Endothelial cell of umbilical vein (primary cell): ENCODE results near the gene ADGRB2. TPM values are rescaled to one million over a fixed set of nuclear protein-coding genes. Genes with fewer than 3 reads are reported as not detected.

ENCODE experiments used
- BruUV-seq: library from RNA; stranded (reverse); fragments of 400-500 nt; replicated peaks from 2 replicates; lab custom pipeline; 2021; lab: Mats Ljungman, UMichigan
- CTCF ChIA-PET: fragments of 300-600, 350-600 bp; sonication (Branson Sonifier 250); formaldehyde crosslinking; loops from one replicate; lab custom pipeline; 2021; ENCODE audit warnings: antibody characterized with exemption, inconsistent platforms; lab: Charles Lee
- POLR2A ChIA-PET: fragments of 300-600, 350-600 bp; sonication (Branson Sonifier 250); formaldehyde crosslinking; loops from one replicate; lab custom pipeline; 2021; ENCODE audit warnings: antibody characterized with exemption, inconsistent platforms; lab: Charles Lee
- DNase-seq: peaks from one replicate; pipeline ENCODE4 v3.0.0-alpha.2; 2011; ENCODE audit warnings: low read depth, low spot score
- FAIRE-seq: peaks from 2 replicates; lab custom pipeline; 2011; peaks lifted over from hg19 to GRCh38; lab: Jason Lieb, UNC
- H2AFZ ChIP-seq: 2 replicates; pipeline ENCODE4 v1.6.0; 2012; ENCODE audit warnings: low read depth, low read length, control low read depth, inconsistent platforms
- H3K27ac ChIP-seq: 2 replicates; pipeline ENCODE4 v1.5.1; 2011; ENCODE audit warnings: low read depth, mild to moderate bottlenecking, control low read depth, low read length, moderate library complexity; ENCODE audit not compliant: insufficient read depth
- H3K27me3 ChIP-seq, 2 experiments: 2 replicates each; pipeline versions ENCODE4 v1.6.0 to v1.6.1; 2011; ENCODE audit warnings: low read length in 2 of 2, mixed read lengths in 1 of 2; ENCODE audit not compliant: control insufficient read depth in 2 of 2, insufficient read depth in 2 of 2
- H3K36me3 ChIP-seq, 2 experiments: 2 replicates in 1 of 2; 3 replicates in 1 of 2; pipeline ENCODE4 v1.5.1; 2011; ENCODE audit warnings: low read length in 2 of 2, mild to moderate bottlenecking in 1 of 2, moderate library complexity in 1 of 2; ENCODE audit not compliant: control insufficient read depth in 2 of 2, insufficient read depth in 2 of 2; ENCODE audit errors: extremely low read depth in 1 of 2
- H3K4me1 ChIP-seq: 3 replicates; pipeline ENCODE4 v1.5.1; 2011; ENCODE audit warnings: mild to moderate bottlenecking, low read length; ENCODE audit not compliant: control insufficient read depth, insufficient read depth; ENCODE audit errors: extremely low read depth
- H3K4me2 ChIP-seq: 2 replicates; pipeline ENCODE4 v1.6.1; 2011; ENCODE audit warnings: low read length, control low read depth, mixed read lengths; ENCODE audit not compliant: insufficient read depth
- H3K4me3 ChIP-seq, 3 experiments: fragments of 200-600 bp in 1 of 3; sonication (generic), shearing (Covaris generic) in 1 of 3; replicated peaks in 1 of 3; 2 replicates each; pipeline ENCODE4 v1.5.1; 2011 to 2016; ENCODE audit warnings: control low read depth in 3 of 3, low read length in 3 of 3, mild to moderate bottlenecking in 2 of 3, inconsistent platforms in 1 of 3, low read depth in 1 of 3, moderate library complexity in 1 of 3; ENCODE audit not compliant: insufficient read depth in 1 of 3
- H3K79me2 ChIP-seq: 2 replicates; pipeline ENCODE4 v1.6.0; 2012; ENCODE audit warnings: low read length, inconsistent platforms; ENCODE audit not compliant: control insufficient read depth, insufficient read depth
- H3K9ac ChIP-seq: replicated peaks from 2 replicates; pipeline ENCODE3; 2011; ENCODE audit warnings: low read length, control low read depth; ENCODE audit not compliant: insufficient read depth; ENCODE audit errors: extremely low read depth
- H3K9me1 ChIP-seq: replicated peaks from 3 replicates; pipeline ENCODE4 v1.6.0; 2011; ENCODE audit warnings: mild to moderate bottlenecking, low read length; ENCODE audit not compliant: control insufficient read depth, insufficient read depth; ENCODE audit errors: extremely low read depth
- H3K9me3 ChIP-seq: replicated peaks from 2 replicates; pipeline ENCODE4 v1.5.1; 2012; ENCODE audit warnings: low read length, inconsistent platforms; ENCODE audit not compliant: control insufficient read depth, insufficient read depth
- H4K20me1 ChIP-seq: replicated peaks from 2 replicates; pipeline ENCODE3; 2011; ENCODE audit warnings: mild to moderate bottlenecking, low read length; ENCODE audit not compliant: control insufficient read depth, insufficient read depth; ENCODE audit errors: extremely low read depth
- CTCF ChIP-seq, 2 donors: IDR thresholded peaks; 1 replicate in 1 of 2; 2 replicates in 1 of 2; pipeline ENCODE4 v1.5.1; 2011; ENCODE audit warnings: low read length in 2 of 2, mild to moderate bottlenecking in 2 of 2, moderate library complexity in 2 of 2, control low read depth in 1 of 2, inconsistent platforms in 1 of 2, low read depth in 1 of 2; ENCODE audit not compliant: insufficient read depth in 1 of 2; ENCODE audit errors: extremely low read depth in 1 of 2
- EZH2 ChIP-seq: IDR thresholded peaks from 2 replicates; pipeline ENCODE4 v1.6.1; 2012; ENCODE audit warnings: borderline replicate concordance, low read depth, mild to moderate bottlenecking, moderate library complexity, low read length, inconsistent platforms; ENCODE audit not compliant: severe bottlenecking
- FOS ChIP-seq: IDR thresholded peaks from 2 replicates; pipeline ENCODE4 v1.6.1; 2011; ENCODE audit warnings: mild to moderate bottlenecking, low read length, moderate library complexity, borderline replicate concordance; ENCODE audit not compliant: insufficient read depth
- GATA2 ChIP-seq: IDR thresholded peaks from 2 replicates; pipeline ENCODE4 v1.7.0; 2011; ENCODE audit warnings: low read depth, mild to moderate bottlenecking, moderate library complexity, mixed read lengths, low read length; ENCODE audit not compliant: insufficient read length, insufficient read depth
- JUN ChIP-seq: IDR thresholded peaks from 2 replicates; pipeline ENCODE4 v1.6.1; 2011; ENCODE audit warnings: borderline replicate concordance, low read depth; ENCODE audit not compliant: insufficient read length, insufficient read depth
- MYC ChIP-seq: IDR thresholded peaks from one replicate; pipeline ENCODE4 v1.6.1; 2011; ENCODE audit warnings: mild to moderate bottlenecking, low read depth, low read length
- POLR2A ChIP-seq: IDR thresholded peaks from 2 replicates; pipeline ENCODE4 v1.6.1; 2012; ENCODE audit warnings: low read depth, mild to moderate bottlenecking, control low read depth, low read length
- POLR2AphosphoS5 ChIP-seq: IDR thresholded peaks from 2 replicates; pipeline ENCODE4 v1.6.1; 2012; ENCODE audit warnings: low read depth, mild to moderate bottlenecking, control low read depth, low read length, moderate library complexity; ENCODE audit not compliant: insufficient read depth
- dilution Hi-C: fragments of 300-500 bp; cut with MboI; formaldehyde crosslinking; loops from one replicate; pipeline ENCODE4 v1.15.0; 2019; ENCODE audit warnings: low sequenced_read_pairs; ENCODE audit not compliant: extremely low pct_ligation_motif_present
- intact Hi-C: fragments of 100-400 bp; cut with micrococcal nuclease; formaldehyde crosslinking; loops from one replicate; pipeline ENCODE4 v1.10.0; 2022
- polyA plus RNA-seq, 4 experiments: library from polyadenylated mRNA; depleted of rRNA in 3 of 4; stranded (reverse) in 3 of 4; unstranded in 1 of 4; fragments of >200 nt; gene quantifications; 2 replicates each; pipeline versions ENCODE4 v1.2.1 to v1.2.3, GENCODE V29; 2011 to 2012; ENCODE audit warnings: missing spikeins in 1 of 4
- total RNA-seq: library from RNA; stranded (reverse); gene quantifications from 2 replicates; pipeline ENCODE4 v1.2.3, GENCODE V29; 2021
- TF ChIP-seq, protein P1 (sequence below): IDR thresholded peaks from 2 replicates; pipeline ENCODE4 v1.6.1; 2011; ENCODE audit not compliant: insufficient read depth, insufficient read length

The ADGRB2 gene
- total and polyA plus RNA-seq, 2 donors (not counting 3 experiments of a cell fraction or from before 2014, with no cell fraction given): 1.3 to 1.5 TPM

DNA sequence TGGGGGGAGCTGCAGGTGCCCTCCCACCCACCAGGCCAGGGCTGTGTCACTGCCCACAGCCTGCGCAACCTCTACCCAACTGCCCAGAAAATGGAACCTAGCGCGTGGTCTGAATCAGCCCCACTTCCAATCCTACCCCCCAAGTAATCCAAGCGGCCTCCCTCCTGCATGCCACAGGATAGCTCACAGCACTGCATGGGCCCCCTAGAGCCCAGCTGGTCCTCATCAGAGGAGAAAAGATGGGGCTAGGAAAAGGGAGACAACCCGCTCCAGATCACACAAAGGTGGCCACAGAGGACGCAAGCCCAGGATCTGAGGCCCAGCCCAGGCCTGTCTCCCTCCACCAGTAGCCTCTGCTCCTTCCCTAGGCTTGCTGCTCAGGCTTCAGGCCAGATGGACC is 6.2 kb downstream of the ADGRB2 start:
- ChIA-PET POLR2A (no interaction called here), CTCF (interaction anchor here (1.3 to 1.8 kb wide), 3 partner anchors 12 to 113 kb away, joined by 3 to 9 read pairs (median 8); partner anchors contain the start of gene PEF1)

More for the DNA sequence above, 6.2 kb downstream of the ADGRB2 start:
- intact Hi-C loops: no loop called here
- DNase-seq (no peak), FAIRE-seq (no peak)
- Histone ChIP-seq H3K27ac (no peak overlapping the region), H3K4me2 (no peak overlapping the region), H4K20me1 (no peaks in the 10 kb centered on the region), H3K36me3 (no peaks in the 10 kb centered on the region), H3K79me2 (no peaks in the 10 kb centered on the region), H3K4me3 (no peak overlapping the region), H3K27me3 (no peaks in the 10 kb centered on the region), H3K4me1 (peaks cover 18% of the 10 kb centered on the region), H3K9me1 (no peaks in the 10 kb centered on the region), H2AFZ (no peak overlapping the region), H3K9me3 (no peaks in the 10 kb centered on the region), H3K9ac (no peak overlapping the region)
- no TSS peak for BruUV-seq
- TF ChIP-seq JUN: no peak
- no peak for TF ChIP-seq FOS
- TF ChIP-seq, protein P1, sequence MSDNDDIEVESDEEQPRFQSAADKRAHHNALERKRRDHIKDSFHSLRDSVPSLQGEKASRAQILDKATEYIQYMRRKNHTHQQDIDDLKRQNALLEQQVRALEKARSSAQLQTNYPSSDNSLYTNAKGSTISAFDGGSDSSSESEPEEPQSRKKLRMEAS: no peak
- no peak for TF ChIP-seq GATA2
- TF ChIP-seq POLR2A: no peak
- TF ChIP-seq POLR2AphosphoS5: no peak
- no peak for TF ChIP-seq MYC
- no peak for TF ChIP-seq EZH2
- TF ChIP-seq CTCF (IDR thresholded peaks at IDR 0.05; ENCODE audit: extremely low read depth in 1 of 2, insufficient read depth in 1 of 2, low read depth in 1 of 2, low read length in 2 of 2): no peak
- dilution Hi-C loops: no loop called here
